ENCODE measurements around the gene KIAA2012. TPM values are rescaled to one million over a fixed set of nuclear protein-coding genes. Genes with fewer than 3 reads are reported as not detected.

Gene KIAA2012
- total and polyA plus RNA-seq, 2 donors (not counting 1 experiment from before 2014, with no cell fraction given) = not detected

GRCh38 chr2:202051499-202052161, 21.4 kb upstream of the KIAA2012 start:
- ATAC-seq (ENCODE audit: low read depth) (no peak), DNase-seq (no peak)
- Histone ChIP-seq H3K4me3 (ENCODE audit: control extremely low read depth in 1 of 5, extremely low read depth in 1 of 5, insufficient read depth in 1 of 5, low read depth in 2 of 5, low read length in 4 of 5) (no peak overlapping the region), H3K4me1 (ENCODE audit: control insufficient read depth in 2 of 2, insufficient read depth in 2 of 2, low read length in 2 of 2) (no peaks in the 10 kb centered on the region), H3K4me2 (replicated peaks; ENCODE audit: low read depth, low read length, poor library complexity, severe bottlenecking) (no peak overlapping the region), H3K27ac (ENCODE audit: low read length in 2 of 2) (no peak overlapping the region), H2AFZ (ENCODE audit: insufficient read depth, low read depth, low read length, poor library complexity, severe bottlenecking) (no peak overlapping the region), H4K20me1 (ENCODE audit: control insufficient read depth, insufficient read depth, low read length, poor library complexity, severe bottlenecking) (no peaks in the 10 kb centered on the region), H3K9me3 (ENCODE audit: control extremely low read depth in 1 of 3, control insufficient read depth in 2 of 3, insufficient read depth in 1 of 3, low read length in 2 of 3) (no peaks in the 10 kb centered on the region), H3K79me2 (ENCODE audit: control insufficient read depth, insufficient read depth, low read length) (no peaks in the 10 kb centered on the region), H3K9ac (ENCODE audit: low read length) (no peak overlapping the region), H3K36me3 (replicated peaks in 1 of 2; ENCODE audit: control extremely low read depth in 1 of 2, control insufficient read depth in 1 of 2, extremely low read depth in 1 of 2, insufficient read depth in 2 of 2, low read length in 1 of 2) (no peaks in the 10 kb centered on the region), H3K27me3 (replicated peaks in 1 of 4; ENCODE audit: control extremely low read depth in 1 of 4, control insufficient read depth in 3 of 4, insufficient read depth in 4 of 4, low read length in 3 of 4) (peaks cover 0 to 17% (median 6%) of the 10 kb centered on the region in 4 experiments)
- WGBS (ENCODE audit: insufficient coverage) = 87% methylated on average over 5 of the region's 8 CpGs
- POLR2A ChIA-PET = no interaction called here
- no peak overlapping the region for H3K4me3 Mint-ChIP-seq
- H3K9me3 Mint-ChIP-seq (ENCODE audit: insufficient read depth) = peaks cover 2% of the 10 kb centered on the region
- peaks cover 51% of the 10 kb centered on the region for H3K27me3 Mint-ChIP-seq
- TF ChIP-seq CTCF (IDR thresholded peaks at IDR 0.05) (no peak), EZH2 (IDR thresholded peaks at IDR 0.05; ENCODE audit: borderline replicate concordance, insufficient read depth, low read depth, low read length, poor library complexity, severe bottlenecking) (no peak)
- no peaks in the 10 kb centered on the region for H3K4me1 Mint-ChIP-seq
- intact Hi-C loops (cut with micrococcal nuclease) = no loop called here
- H3K27ac Mint-ChIP-seq = no peak overlapping the region
- CTCF ChIA-PET = no interaction called here

GRCh38 chr2:202052235-202052634, 20.8 kb upstream of the KIAA2012 start:
- H3K4me1 Mint-ChIP-seq = no peaks in the 10 kb centered on the region
- Histone ChIP-seq H3K9ac (ENCODE audit: low read length) (no peak overlapping the region), H3K4me3 (ENCODE audit: control extremely low read depth in 1 of 5, extremely low read depth in 1 of 5, insufficient read depth in 1 of 5, low read depth in 2 of 5, low read length in 4 of 5) (no peak overlapping the region), H3K36me3 (replicated peaks in 1 of 2; ENCODE audit: control extremely low read depth in 1 of 2, control insufficient read depth in 1 of 2, extremely low read depth in 1 of 2, insufficient read depth in 2 of 2, low read length in 1 of 2) (no peaks in the 10 kb centered on the region), H3K4me2 (replicated peaks; ENCODE audit: low read depth, low read length, poor library complexity, severe bottlenecking) (no peak overlapping the region), H3K27ac (ENCODE audit: low read length in 2 of 2) (no peak overlapping the region), H3K79me2 (ENCODE audit: control insufficient read depth, insufficient read depth, low read length) (no peaks in the 10 kb centered on the region), H3K9me3 (ENCODE audit: control extremely low read depth in 1 of 3, control insufficient read depth in 2 of 3, insufficient read depth in 1 of 3, low read length in 2 of 3) (peaks cover 0 to 1% (median 0%) of the 10 kb centered on the region in 3 donors), H3K27me3 (replicated peaks in 1 of 4; ENCODE audit: control extremely low read depth in 1 of 4, control insufficient read depth in 3 of 4, insufficient read depth in 4 of 4, low read length in 3 of 4) (peaks cover 0 to 17% (median 5%) of the 10 kb centered on the region in 4 experiments), H4K20me1 (ENCODE audit: control insufficient read depth, insufficient read depth, low read length, poor library complexity, severe bottlenecking) (no peaks in the 10 kb centered on the region), H3K4me1 (ENCODE audit: control insufficient read depth in 2 of 2, insufficient read depth in 2 of 2, low read length in 2 of 2) (no peaks in the 10 kb centered on the region), H2AFZ (ENCODE audit: insufficient read depth, low read depth, low read length, poor library complexity, severe bottlenecking) (no peak overlapping the region)
- ChIA-PET CTCF (no interaction called here), POLR2A (no interaction called here)
- H3K9me3 Mint-ChIP-seq (ENCODE audit: insufficient read depth) = peaks cover 2% of the 10 kb centered on the region
- TF ChIP-seq CTCF (IDR thresholded peaks at IDR 0.05) (no peak), EZH2 (IDR thresholded peaks at IDR 0.05; ENCODE audit: borderline replicate concordance, insufficient read depth, low read depth, low read length, poor library complexity, severe bottlenecking) (no peak)
- H3K27me3 Mint-ChIP-seq = peaks cover 48% of the 10 kb centered on the region
- WGBS (ENCODE audit: insufficient coverage) = no CpG with 5 or more reads among the region's 1 CpG
- intact Hi-C loops (cut with micrococcal nuclease) = no loop called here
- ATAC-seq (ENCODE audit: low read depth) (no peak), DNase-seq (no peak)
- H3K27ac Mint-ChIP-seq = no peak overlapping the region
- H3K4me3 Mint-ChIP-seq = no peak overlapping the region

Measured in B cell (primary cell).